ENCODE results near the gene CRYGC.
"Not testable (repeated sequence)": the region's sequence is repeated elsewhere in the genome, so short reads cannot be mapped to it uniquely, and the experiment has no call there.

The CRYGC gene

GRCh38 chr2:208135794-208136715 is 6.4 kb upstream of the CRYGC start:
- DNase-seq: no peak

GRCh38 chr2:208134928-208135586 is 5.4 kb upstream of the CRYGC start:
- no peak for DNase-seq

- no peak for DNase-seq
These were observed 1.1 kb upstream of the CRYGC start for GRCh38 chr2:208130712-208131110.

- DNase-seq: no peak
These were observed 1.5 kb downstream of the CRYGC start for GRCh38 chr2:208128136-208128535.

- no peak for DNase-seq
These were observed 2.5 kb downstream of the CRYGC start for GRCh38 chr2:208127090-208127489.

GRCh38 chr2:208125251-208125650 is 4.4 kb downstream of the CRYGC start:
- no peak for DNase-seq

- DNase-seq: not testable (repeated sequence)
These were observed 5.5 kb downstream of the CRYGC start, which contains the start of gene CRYGD for GRCh38 chr2:208124013-208124715. TSS of gene CRYGD (minus strand) at chr2:208124524. CDS start at chr2:208124473, 51 bp downstream.

GRCh38 chr2:208122248-208122647 is 7.4 kb downstream of the CRYGC start:
- no peak for DNase-seq

- DNase-seq: no peak
These were observed 10.7 kb downstream of the CRYGC start for GRCh38 chr2:208118918-208119317.

GRCh38 chr2:208117390-208117789 is 12.2 kb downstream of the CRYGC start:
- DNase-seq: not testable (repeated sequence)

GRCh38 chr2:208112969-208113368 is 16.7 kb downstream of the CRYGC start:
- DNase-seq: no peak

GRCh38 chr2:208112273-208112745 is 17.3 kb downstream of the CRYGC start:
- DNase-seq: not testable (repeated sequence)

GRCh38 chr2:208103616-208104015 is 26.0 kb downstream of the CRYGC start:
- no peak for DNase-seq

GRCh38 chr2:208101716-208102631 is 27.7 kb downstream of the CRYGC start:
- no peak for DNase-seq

GRCh38 chr2:208099682-208100470 is 29.8 kb downstream of the CRYGC start:
- no peak for DNase-seq

GRCh38 chr2:208098701-208099100 is 30.9 kb downstream of the CRYGC start:
- not testable (repeated sequence) for DNase-seq

- DNase-seq: no peak
These were observed 31.4 kb downstream of the CRYGC start for GRCh38 chr2:208098267-208098666.

- DNase-seq: no peak
These were observed 31.8 kb downstream of the CRYGC start for GRCh38 chr2:208097801-208098200.

GRCh38 chr2:208097313-208097712 is 32.3 kb downstream of the CRYGC start:
- no peak for DNase-seq

- DNase-seq: no peak
These were observed 33.5 kb downstream of the CRYGC start for GRCh38 chr2:208096080-208096479.

- no peak for DNase-seq
These were observed 36.5 kb downstream of the CRYGC start for GRCh38 chr2:208093128-208093527.
